Loucy (cell line): ENCODE data around the gene MPDZ.

ENCODE experiments used
- CTCF ChIP-seq: fragments of 200-600 bp; sonication (generic); conservative IDR thresholded peaks from 2 replicates; pipeline ENCODE4 v1.5.1; 2014; ENCODE audit warnings: mild to moderate bottlenecking, antibody characterized with exemption, low read length
- EZH2phosphoT487 ChIP-seq: fragments of 200-600 bp; IDR thresholded peaks from 2 replicates; pipeline ENCODE4 v1.6.1; 2018; ENCODE audit warnings: antibody characterized with exemption, mild to moderate bottlenecking, moderate library complexity, borderline replicate concordance

DNA sequence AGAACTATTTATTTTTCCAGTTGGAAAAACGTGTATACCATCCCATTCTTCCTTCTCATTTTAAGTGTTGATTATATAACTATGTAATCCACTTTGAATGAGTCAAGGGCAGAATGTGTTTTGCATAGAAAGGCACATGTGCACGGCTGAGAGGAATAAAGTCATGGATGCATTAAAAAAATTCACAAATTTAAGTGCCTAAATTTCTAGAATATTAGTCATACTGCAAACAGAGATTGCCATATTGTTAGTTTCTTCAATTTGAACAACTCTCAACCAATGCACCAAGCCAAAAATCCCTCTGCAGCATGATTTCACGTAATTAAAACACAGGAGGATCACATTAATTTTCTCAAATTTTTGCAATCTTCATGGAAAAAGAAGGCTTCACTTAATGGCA is 166.3 kb downstream of the MPDZ start:
- TF ChIP-seq CTCF (no peak), EZH2phosphoT487 (no peak)
